ENCODE data around the gene TP53BP2.

DNA sequence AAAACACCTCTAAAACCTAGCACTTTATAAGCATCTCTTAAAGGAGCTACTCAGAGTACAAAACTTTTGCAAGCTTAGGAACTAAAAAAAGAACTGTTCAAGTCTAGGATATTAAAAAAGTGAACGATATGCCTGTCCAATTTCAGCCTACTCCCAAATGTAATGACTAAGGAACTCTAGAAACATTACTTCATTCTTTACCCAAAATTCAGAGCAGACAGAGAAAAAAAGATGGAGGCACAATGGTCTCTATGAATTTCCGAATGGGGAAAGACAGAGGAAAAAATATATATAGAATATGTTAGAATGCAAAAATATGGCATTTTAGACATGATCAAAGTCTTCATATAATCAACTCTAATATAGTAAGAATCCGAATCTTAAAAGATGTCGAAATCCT, 61.2 kb downstream of the TP53BP2 start:
- no peak for TF ChIP-seq POLR2A (IDR thresholded peaks at IDR 0.05)
- TF ChIP-seq, protein P1, sequence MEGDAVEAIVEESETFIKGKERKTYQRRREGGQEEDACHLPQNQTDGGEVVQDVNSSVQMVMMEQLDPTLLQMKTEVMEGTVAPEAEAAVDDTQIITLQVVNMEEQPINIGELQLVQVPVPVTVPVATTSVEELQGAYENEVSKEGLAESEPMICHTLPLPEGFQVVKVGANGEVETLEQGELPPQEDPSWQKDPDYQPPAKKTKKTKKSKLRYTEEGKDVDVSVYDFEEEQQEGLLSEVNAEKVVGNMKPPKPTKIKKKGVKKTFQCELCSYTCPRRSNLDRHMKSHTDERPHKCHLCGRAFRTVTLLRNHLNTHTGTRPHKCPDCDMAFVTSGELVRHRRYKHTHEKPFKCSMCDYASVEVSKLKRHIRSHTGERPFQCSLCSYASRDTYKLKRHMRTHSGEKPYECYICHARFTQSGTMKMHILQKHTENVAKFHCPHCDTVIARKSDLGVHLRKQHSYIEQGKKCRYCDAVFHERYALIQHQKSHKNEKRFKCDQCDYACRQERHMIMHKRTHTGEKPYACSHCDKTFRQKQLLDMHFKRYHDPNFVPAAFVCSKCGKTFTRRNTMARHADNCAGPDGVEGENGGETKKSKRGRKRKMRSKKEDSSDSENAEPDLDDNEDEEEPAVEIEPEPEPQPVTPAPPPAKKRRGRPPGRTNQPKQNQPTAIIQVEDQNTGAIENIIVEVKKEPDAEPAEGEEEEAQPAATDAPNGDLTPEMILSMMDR (IDR thresholded peaks at IDR 0.05): no peak
